CD4-positive, alpha-beta T cell treated with Interleukin-15 for 4 hours (primary cell): ENCODE results near the gene PRPH2.
"Not testable (repeated sequence)": the region's sequence is repeated elsewhere in the genome, so short reads cannot be mapped to it uniquely, and the experiment has no call there.

ENCODE experiments used
- DNase-seq: peaks from one replicate; pipeline ENCODE4 v3.0.0-alpha.2; 2020; ENCODE audit warnings: low spot score

Gene PRPH2

DNA sequence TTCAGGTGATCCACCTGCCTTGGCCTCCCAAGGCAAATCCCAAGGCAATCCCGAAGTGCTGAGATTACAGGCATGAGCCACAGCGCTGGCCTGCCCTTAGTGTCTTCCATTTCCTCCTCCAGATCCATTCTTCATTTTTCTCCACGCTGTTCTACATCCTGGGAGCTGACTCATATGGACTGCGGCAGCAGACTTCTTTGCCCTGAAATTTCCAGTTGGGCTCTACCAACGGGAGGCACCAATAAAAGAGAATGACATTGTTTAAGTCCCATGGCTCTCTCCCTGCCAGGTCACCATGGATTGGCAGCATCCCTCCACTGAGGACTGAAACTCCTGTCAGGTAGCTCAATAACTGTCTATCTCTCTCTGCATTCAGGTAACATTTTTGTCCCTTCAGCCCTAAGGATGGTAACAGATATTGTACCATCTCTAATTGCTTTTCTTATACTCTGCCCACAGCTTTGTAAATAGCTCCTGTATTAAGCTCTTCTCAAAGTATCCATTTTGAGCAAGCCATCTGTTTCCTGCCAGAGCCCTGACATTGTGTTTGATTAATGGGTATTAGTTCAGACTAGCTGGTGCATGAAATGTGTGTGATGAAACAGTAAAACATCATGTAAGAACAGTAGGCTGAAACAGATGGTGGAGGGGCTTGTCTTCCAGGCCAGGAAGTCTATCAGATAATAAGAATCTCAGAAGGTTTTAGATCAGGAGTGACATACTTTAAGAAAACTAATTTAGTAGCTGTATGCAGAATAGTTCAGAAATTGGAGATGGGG, 19.9 kb upstream of the PRPH2 start:
- no peak for DNase-seq

DNA sequence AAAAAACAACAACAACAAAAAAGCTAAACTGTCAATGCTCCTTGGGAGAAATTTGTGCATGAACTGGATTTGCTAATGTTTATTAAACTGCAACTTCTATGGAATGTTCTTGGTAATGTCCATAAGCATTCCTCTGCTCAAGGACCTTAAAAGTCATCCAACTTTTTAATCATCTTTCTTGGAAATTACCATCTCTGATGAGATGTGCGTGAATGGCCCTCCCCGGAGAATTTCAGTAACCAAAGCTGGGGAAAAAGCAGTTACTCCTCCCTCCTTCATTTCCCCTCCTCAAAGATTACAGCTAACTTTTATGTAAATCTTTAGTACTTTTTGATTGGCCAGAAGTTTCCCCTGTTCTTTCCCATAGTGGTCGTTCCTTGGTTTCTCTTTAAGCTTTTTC, 18.3 kb upstream of the PRPH2 start:
- DNase-seq, result no peak

DNA sequence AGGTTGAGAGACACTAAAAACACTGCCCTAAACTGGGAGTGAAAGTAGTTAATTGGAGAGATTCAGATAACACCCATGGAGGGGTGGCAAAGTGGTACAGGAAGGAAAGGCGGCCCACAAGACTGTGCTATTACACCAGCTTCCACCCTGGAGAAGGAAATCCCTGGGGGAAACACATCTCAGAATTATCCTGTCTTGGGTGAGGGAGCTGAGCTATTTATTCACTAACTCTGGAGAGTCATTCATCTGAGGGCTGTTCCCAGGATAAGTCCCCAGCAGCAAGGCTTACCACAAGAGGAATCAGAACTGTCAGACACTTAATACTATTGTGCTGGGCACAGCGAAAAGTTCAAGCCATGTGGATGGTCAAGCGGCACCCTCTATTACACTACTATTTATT, 13.6 kb upstream of the PRPH2 start:
- no peak for DNase-seq

DNA sequence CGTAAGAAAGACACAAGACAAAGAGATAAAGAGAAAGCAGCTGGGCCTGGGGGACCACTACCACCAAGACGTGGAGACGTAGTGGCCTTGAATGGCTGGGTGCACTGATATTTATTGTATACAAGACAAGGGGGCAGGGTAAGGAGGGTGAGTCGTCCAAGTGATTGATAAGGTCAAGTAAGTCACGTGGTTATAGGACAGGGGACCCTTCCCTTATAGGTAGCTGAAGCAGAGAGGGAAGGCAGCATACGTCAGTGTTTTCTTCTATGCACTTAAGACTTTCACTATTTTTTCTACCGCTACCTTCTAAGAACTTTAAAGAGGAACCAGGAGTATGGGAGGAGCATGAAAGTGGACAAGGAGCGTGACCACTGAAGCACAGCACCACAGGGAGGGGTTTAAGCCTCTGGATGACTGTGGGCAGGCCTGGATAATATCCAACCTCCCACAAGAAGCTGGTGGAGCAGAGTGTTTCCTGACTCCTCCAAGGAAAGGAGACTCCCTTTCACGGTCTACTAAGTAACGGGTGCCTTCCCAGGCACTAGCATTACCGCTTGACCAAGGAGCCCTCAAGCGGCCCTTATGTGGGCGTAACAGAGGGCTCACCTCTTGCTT, 11.6 kb upstream of the PRPH2 start:
- DNase-seq, result not testable (repeated sequence)

DNA sequence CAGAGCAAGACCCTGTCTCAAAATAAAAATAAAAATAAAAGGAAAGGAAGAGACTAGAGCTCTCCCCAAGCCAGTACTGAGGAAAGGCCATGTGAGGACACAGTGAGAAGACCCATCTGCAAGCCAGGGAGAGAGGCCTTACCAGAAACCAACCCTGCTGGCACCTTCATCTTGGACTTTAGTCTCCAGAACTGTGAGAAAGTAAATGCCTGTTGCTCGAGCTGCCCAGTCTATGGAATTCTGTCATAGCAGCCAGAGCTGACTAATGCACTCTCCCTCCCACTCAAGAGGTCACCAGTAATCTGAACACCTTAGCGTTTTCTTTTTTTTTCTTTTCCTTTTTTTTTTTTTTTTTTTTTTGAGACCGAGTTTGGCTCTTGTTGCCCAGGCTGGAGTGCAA, 7.3 kb upstream of the PRPH2 start:
- DNase-seq, result no peak

DNA sequence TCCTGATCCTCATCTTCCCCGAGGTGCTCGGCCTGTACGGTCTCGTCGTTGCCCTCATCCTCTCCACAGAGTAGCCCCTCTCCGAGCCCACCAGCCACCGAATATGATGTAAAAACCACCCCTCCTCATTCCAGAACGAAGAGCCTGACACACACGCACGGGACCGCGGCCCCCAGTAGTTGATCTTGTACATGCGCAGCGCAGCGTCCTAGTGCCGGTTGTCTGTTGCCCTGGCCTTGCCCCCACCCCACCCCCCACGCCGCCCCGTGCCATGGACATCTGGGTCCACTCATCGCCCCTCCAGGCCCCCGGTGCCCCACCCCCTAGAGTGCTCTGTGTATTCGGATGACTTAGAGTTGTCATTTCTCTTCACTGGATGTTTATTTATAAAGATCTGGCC, 5.2 kb upstream of the PRPH2 start:
- DNase-seq, result no peak

DNA sequence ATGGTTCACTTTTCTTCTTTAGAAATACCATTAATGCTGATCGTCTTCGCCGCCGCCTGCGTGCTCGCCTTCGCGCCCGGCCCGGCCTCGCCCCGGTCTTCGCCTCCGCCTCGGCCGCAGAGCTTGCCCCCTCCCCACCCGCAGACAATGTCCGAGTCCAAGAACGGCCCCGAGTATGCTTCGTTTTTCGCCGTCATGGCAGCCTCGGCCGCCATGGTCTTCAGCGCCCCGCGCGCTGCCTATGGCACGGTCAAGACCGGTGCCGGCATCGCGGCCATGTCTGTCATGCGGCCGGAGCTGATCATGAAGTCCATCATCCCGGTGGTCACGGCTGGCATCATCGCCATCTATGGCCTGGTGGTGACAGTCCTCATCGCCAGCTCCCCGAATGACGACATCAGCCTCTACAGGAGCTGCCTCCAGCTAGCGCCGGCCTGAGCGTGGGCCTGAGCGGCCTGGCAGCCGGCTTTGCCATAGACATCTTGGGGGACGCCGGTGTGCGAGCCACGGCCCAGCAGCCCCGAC, 4.8 kb upstream of the PRPH2 start:
- no peak for DNase-seq

DNA sequence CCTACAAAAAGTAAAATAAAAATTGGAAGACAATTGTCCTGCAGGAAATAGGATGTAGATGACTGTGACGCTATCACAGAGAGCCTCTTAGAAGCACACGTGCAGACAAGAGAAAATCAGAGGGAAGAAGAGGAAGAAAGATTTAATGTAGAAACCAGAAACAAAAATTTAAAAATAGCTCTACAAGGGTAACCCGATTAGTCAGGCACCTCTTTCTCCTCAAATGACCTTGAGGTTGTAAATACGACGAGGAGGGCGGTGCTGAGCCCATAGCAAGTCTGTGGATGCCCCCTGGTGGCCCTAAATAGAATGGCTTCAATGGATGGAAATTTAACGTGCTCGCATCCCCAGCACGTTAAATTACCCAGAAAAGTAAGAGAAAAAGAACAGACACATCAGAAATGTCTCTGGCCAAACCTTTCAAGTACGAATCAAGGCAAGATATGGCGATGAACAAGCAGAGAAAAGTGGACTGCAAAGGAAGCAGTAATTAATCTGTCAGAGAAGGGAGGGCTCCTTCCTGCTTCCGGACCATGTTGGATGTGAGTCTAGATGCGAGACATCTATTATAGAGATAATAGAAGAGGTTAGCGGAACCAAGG, 4.2 kb upstream of the PRPH2 start:
- peak; percentile 86 for DNase-seq

DNA sequence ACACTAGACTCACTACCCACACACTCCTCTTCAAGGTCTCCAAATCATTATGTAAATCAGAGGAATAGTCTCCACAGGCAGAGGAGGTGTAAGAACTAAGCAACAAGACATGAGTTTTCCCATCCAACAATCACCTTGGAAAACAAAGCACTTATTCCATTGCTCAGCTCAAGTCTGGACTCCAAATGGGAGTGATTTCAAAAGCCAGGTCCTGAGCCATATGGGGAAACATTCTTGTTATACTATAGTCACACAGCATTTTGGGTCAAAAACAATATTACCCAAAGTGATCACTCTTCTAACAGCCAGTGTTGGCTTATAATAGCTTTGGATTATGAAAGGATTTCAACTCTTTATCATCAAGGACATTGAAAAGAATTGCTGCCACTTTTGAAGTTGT, 3.6 kb upstream of the PRPH2 start:
- no peak for DNase-seq

DNA sequence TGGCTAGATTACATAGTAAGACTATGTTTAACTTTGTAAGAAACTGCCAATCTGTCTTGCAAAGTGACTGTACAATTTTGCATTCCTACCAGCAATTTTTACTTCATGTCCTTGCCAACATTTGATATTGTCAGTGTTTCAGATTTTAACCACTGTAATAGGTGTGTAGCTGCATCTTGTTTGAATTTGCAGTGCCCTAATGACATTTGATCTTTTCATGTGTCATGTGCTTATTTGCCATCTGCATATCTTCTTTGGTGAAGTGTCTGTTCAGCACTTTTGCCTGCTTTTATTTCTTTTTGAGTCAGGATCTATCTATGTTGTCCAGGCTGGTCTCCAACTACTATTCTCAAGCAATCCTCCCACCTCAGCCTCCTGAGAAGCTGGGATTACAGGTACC, 2.4 kb upstream of the PRPH2 start:
- no peak for DNase-seq

DNA sequence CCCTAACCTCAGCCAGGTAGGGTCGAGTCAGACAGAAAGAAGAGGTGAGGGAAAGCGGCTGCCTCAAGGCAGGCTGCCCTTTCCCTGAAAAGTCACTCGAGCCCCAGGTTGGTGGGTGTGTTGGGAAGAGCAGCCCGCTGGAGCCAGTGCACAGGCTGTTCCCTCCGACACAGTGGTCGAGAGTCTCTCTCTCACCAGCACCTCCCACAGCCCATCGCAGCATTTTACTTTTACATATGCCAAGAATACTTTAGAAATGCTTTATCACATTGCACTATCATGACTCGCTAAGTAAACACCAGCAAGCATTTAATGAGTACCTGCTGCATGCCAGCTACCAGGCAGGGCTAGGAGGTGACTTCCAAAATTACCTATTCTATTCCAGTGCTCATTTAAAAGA, 1.7 kb downstream of the PRPH2 start:
- DNase-seq, result no peak

DNA sequence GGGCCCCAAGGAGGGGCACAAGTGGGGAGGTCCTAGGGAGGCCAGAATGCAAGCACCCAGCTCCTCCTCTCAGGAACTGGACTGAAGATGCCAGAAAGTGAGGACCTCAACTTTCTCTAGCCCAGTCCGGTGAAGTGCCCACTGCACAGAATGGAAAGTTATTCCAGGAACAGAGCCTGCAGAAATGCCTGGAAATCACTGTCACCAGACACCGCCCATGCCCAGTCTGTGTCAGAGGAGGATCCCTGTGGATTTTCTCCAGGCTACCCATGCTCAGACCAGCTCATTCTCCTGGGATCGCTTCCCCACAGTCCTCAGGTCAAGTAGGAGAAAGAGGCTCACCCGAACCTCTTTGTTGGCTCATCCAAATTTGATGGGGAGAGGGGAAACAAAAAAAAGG, 6.5 kb downstream of the PRPH2 start:
- DNase-seq, result no peak

DNA sequence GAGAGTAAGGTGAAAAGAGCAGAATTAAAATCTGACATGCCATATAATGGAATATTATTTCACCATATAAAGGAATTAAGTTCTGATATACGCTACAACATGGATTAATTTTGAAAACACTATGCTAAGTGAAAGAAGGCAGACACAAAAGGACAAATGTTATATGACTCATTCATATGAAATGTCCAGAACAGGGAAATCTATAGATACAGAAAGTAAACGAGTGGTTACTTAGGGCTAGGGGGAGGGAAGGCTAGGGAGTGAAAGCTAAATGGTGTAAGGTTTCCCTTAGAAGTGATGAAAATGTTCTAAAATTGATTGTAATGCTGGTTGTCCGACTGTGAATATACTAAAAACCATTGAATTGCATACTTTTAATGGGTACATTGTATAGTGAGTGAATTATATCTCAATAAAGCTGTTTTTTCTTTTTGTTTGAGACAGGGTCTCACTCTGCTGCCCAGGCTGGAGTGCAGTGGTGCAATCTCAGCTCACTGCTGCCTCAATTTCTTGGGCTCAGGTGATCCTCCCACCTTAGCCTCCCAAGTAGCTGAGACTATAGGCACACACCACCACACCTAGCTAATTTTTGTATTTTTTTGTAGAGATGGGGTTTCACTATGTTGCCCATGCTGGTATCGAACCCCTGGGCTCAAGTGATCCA, 8.2 kb downstream of the PRPH2 start:
- DNase-seq, result no peak

DNA sequence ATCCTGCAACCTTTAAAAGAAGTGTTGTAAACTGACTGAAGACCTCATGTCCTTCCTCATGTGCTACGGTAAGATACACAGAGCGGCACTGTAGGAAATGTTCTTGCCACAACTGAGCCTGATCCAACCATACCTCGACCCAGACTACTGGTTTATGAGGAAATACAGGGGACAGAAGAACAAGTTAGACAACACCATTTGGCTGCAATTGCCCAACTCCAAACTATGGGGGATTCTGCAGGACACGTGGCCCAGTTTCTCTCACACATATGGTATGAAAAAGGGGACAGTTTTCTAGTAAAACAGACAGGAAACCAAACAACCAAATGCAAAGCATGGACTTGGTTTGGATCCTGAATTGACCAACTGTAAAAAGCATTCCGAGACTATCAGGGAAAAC, 10.5 kb downstream of the PRPH2 start:
- DNase-seq, result no peak

DNA sequence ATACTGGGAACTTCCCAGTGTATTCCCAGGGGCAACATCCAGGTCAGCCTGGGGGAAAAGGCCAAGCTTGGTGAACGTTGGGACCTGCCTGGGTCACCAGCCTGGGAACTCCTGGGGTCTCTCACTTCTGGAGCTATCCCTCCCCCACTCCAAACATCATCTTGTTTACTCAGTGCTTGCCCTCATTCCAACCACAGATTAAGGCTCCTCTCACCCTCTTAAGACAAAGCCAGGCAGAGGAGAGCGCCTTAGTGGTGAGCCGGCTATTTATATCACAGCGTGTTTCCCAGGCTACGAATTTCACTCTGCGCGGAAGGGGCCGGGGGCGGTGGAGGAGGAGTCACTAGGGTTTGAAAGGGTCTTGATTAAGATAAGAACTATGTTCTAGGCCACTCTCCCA, 12.1 kb downstream of the PRPH2 start:
- DNase-seq, result no peak

DNA sequence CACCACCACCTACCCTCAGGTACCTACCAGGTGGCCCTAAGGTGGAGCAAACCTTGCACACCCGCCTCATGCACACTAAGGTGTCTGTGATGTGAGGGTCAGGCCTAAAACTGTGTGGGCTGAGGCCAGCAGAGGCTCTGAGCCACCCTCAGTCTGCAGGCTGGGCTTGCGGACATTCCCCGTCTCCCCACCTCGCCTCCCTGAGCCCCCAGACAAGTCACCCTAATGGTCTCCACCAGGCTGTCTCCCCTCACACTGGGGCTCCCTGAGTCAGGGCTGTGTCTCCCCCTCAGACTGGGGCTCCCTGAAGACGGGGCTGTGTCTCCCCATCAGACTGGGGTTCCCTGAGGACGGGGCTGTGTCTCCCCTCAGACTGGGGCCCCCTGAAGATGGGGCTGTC, 12.5 kb downstream of the PRPH2 start:
- DNase-seq, result no peak

DNA sequence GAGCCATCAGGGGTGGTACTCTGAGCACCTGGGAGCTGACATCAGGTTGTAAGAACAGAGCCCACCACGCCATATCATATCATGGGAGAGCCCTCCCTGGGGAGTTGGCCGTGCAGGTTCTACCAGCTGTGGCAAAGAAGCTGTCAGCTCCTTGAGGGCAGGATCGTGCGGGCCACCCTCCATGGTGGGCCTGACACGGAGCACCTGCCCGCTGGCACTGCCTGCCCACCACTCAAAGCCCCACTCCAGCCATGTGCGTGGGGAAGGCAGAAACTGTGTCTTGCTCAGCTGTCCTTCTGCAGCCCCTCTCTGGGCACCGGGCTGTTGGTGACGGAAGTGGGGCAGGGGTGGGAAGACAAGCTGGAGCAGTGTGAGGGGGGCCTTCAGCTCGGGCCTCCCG, 14.3 kb downstream of the PRPH2 start:
- DNase-seq, result no peak

DNA sequence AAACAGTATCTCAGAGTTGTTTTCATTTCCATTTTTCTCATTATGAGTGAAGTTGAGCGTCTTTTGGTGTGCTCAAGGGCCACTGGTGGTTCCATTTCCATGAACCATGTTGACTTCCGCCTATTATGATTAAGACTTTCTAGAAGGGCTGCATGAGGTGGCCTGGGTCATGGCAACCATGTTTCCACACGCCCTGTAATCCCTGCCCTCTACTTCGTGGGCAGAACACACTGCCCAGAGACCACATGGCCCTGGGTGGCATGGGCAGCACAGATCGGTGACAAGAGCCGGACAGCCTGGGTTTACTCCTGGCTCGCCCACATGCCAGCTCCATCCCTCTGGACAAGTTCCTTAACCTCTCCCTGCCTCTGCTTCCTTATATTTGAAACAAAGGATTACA, 14.8 kb downstream of the PRPH2 start:
- DNase-seq, result no peak

DNA sequence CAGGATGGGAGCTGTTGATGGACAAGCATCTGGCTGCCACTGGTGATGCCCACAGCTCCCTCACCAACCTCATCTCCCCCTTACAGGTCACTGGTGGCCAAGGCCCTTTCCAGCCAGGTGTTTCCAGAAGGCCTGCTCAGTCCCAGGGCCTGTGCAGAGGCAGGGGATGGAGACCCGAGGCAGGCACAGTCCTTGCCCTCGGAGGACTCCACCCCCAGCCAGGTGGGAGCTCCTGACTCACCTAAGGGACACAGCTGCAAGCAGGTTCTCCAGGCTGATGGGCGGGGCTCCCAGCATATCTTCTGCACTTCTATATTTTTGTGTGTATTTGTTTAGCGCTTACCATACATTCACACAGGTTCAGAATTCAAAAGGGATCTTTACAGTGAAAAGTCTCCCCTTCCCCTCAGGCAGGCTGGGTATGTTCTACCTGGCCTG, 17.4 kb downstream of the PRPH2 start:
- no peak for DNase-seq

DNA sequence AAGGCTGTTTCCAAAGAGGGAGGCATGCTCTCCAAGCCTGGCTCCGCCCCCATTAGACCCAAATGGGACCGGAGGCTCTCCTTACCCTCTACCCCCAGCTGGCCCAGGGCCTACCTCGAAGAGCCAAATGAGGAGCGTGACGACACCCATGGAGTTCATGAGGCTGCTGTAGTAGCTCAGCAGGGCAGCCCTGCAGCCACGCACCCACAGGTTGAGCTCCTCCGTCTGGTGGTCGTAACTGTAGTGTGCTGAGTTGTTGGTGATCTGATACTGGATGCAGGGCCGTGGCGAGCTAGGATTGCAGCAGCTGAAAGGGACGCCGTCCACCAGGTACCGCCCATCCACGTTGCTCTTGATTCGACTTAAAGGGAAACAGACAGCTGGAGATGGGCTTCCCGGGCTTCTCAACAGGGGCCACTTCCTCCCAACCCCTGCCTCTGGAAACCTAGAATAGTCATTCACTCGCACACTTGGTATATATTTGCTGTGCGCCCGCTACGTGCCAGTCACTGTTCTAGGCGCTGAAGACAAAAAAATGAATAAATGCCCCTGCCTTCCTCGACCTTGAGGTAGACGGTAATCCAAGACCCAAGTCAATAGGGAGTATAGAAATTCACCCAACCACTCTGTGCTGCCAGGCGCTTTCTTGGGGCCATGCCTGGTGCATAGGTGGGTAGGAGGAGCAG, 18.0 kb downstream of the PRPH2 start:
- no peak for DNase-seq

DNA sequence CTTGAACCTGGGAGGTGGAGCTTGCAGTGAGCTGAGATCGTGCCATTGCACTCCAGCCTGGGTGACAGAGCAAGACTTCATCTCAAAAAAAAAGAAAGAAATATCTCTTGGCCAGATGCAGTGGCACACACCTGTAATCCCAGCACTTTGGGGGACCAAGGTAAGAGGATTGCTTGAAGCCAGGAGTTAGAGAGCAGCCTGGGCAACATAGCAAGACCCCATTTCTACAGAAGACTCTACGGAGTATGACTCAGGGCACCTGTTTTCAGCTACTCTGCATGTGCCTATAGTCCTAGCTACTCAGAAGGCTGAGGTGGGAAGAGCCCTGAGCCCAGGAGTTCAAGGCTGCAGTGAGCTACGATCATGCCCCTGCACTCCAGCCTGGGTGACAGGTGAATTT, 19.6 kb downstream of the PRPH2 start:
- DNase-seq, result not testable (repeated sequence)

DNA sequence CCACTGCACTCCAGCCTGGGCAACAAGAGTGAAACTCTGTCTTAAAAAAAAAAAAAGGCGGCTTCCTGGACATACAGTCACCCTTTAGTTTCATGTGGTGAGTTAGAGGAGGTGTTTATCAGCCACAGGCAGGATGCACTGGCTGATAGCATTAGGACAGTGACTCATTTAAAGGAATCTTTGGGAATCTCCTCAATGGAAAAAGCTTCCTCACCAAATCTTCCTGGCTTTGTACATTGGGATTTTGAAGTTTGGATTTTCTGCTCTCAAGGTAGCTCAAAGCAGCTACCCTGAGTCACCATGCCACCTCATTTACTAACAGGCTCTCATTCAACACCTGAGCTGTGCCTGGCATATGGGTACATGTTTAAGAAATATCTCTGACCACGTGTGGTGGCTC, 20.2 kb downstream of the PRPH2 start:
- DNase-seq, result no peak
